C1 segment of cervical spinal cord (tissue), 14 donors: Measurements from ENCODE around the gene PARD6B.
"Not testable (repeated sequence)": the region's sequence is repeated elsewhere in the genome, so short reads cannot be mapped to it uniquely, and the experiment has no call there.

Experiments used
- DNase-seq, 14 donors: peaks; one replicate each; lab custom pipeline; 2025; lab: John Stamatoyannopoulos, UW

The PARD6B gene, protein sequence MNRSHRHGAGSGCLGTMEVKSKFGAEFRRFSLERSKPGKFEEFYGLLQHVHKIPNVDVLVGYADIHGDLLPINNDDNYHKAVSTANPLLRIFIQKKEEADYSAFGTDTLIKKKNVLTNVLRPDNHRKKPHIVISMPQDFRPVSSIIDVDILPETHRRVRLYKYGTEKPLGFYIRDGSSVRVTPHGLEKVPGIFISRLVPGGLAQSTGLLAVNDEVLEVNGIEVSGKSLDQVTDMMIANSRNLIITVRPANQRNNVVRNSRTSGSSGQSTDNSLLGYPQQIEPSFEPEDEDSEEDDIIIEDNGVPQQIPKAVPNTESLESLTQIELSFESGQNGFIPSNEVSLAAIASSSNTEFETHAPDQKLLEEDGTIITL

DNA sequence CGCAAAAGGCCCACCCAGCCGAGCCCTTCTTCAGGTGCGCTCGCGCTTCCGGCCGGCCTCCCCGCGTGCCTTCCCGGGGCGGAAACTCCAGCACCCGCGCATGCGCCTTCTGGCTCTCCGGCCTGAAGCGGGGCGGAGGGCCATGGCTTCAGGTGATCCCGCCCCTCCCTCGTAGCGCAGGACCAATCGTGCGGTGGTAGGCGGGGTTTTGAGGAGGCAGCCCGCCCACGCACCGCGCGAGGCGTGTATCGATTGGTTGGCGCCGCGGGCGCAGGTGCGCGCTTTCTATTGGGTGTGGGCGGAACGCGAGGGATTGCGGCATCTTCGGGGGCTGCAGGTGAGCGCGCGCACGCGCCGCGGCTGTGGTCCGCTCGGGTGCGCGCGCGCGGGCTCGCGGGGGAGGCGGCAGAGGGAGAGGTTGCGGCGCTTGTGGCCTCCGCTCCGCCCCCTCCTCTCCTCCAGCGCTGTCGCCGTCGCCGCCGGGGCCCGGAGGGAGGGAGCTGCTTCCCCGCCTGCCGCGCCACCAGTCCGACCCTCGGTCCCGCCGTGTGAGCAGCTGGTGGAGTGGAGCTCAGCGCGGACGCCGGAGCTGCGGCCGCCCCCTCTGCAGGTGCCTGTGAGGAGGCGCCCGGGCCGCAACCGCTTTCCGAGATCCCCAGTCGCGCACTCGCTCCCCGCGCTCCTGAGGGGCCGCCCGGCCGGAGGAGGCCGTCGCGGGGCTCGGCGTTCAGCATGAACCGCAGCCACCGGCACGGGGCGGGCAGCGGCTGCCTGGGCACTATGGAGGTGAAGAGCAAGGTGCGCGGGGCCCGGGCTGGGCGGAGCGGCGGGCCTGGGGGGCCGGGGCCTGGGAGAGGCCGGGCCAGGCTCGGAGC, at the start of gene PARD6B:
Gene PARD6B (plus strand): TSS at position 526 of the 875 bp plus-strand sequence. CDS start 207 bp downstream, at position 733.
- peak; percentile 57 to 99 (median 90) for DNase-seq

DNA sequence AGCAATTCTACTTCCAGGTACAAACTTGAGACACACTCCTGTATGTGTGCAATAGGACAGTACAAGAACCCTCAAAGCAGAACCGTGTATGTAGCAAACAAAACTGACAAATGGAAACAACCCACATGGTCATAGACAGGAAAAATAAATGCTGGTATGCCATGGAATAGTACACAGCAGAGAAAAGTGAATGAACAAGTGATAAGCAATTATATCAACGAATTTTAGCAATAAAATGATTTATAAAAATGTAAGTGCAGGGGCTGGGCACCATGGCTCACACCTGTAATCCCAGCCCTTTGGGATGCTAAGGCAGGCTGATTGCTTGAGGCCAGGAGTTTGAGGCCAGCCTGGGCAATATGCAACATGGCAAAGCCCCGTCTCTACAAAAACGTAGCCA, 49.3 kb upstream of the PARD6B start:
- DNase-seq = no peak

DNA sequence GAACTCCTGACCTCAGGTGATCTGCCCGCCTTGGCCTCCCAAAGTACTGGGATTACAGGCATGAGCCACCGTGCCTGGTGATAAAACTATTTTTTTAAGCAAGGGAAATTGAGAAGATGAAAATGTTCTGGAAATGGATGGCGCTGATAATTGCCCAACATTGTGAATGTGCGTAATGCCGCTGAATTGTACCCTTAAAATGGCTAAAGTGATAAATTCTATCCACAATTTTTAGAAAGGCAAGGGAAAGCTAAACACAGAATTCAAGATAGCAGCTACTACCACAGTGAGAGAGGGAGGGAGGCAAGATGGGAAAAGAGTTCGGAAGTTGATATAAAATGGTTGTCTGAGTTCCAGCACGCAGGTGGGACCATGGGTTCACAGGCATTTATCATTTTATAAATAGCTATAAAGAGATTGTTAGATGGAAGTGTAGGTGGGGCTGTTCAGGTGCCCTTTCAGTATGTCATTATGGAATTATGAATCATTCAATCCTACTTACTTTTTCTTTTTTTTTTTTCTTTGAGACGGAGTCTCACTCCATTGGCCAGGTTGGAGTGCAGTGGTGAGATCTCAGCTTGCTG, 48.3 kb upstream of the PARD6B start:
- no peak for DNase-seq

DNA sequence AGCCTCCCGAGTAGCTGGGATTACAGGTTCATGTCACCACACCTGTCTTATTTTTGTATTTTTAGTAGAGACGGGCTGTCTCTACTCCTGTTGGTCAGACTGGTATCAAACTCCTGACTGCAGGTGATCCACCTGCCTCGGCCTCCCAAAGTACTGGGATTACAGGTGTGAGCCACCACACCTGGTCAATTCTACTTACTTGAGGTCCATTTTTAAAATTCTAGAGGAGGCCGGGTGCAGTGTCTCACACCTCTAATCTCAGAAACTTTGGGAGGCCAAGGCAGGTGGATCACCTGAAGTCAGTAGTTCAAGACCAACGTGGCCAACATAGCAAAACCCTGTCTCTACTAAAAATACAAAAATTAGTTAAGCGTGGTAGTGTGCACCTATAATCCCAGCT, 47.8 kb upstream of the PARD6B start:
- DNase-seq = no peak

DNA sequence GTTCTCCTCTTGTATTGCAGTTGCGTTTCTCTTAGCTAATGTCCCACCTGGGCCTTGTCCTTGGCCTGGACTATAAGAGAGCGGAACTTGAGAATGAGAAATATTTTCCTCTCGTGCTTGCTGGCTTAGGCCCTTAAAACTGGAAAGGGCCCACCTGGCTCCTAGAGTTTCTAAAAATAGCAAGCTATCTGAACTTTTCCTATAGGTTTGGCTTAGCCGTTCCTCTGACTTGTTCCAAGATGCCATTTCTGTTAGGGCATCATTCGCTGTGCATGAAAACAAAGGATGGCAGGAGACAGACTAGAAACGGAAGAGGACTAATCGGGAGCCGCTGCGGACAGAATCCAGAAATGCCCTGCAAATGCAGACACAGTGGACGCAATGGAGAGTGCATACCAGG, 44.6 kb upstream of the PARD6B start:
- no peak for DNase-seq

DNA sequence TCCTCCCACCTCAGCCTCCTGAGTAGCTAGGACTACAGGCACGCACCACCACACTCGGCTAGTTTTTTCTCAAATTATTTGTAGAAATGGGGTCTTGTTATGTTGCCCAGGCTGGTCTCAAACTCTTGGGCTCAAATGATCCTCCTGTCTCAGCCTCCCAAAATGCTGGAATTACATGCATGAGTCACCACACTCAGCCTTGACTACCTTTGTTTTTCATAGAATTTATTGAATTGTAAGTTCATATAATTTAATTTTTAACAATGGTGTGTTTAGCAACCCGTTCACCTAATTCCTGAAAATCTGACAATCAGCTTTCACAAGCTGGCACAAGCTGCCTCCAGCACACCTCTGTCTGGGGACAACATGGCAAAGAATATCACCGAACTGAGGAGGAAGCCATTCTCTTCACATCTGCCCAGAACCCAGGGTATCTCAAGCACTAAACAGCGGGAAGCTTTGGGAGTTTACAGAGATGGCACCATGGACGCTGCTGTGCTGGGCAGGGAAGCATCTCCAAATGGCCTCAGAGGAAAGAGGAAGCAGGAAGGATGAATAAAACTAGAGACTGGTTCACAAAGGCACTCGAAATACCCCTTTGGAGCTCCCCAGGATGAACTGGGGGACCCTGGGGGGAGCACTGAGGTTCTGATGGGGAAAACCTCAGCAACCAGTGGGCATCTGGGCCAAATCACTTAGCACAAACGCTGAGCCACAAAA, 43.0 kb upstream of the PARD6B start:
- DNase-seq = no peak

DNA sequence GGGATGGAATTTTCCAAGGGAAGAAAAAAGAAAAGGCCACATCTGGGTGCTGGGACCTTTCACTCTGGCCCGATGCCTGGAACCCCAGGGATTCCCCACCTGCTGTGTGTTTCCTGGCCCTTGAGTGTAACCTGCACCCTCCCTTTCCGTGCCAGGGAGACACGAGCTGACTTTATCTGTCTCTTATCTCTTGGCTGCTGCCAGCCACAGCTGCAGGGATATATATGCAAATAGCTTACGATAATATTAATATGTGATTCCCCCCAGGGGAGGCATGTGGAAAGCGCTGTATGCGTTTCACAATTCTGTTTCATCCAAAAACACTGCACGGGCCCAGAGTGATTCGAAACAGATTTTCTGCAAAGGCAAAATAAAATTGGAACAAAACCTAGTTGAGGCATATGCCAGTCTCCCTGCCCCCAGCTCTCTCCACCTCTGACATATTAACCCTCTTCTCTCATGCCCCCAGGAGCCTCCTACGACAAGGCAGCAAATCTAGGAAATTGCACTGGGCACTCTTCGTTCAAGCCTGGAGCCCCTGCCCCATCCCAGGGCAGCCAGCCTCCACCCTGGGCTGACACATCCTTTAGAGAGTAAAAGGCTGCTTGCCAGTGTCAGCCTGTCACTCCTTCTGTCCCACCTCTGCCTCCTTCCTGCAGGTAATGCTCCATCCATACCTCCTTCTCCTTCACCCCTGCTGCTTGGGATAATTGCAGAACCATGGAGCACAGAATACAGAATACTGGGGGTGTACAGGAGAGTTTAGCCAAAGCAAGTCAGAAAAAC, 41.3 kb upstream of the PARD6B start:
- no peak for DNase-seq

DNA sequence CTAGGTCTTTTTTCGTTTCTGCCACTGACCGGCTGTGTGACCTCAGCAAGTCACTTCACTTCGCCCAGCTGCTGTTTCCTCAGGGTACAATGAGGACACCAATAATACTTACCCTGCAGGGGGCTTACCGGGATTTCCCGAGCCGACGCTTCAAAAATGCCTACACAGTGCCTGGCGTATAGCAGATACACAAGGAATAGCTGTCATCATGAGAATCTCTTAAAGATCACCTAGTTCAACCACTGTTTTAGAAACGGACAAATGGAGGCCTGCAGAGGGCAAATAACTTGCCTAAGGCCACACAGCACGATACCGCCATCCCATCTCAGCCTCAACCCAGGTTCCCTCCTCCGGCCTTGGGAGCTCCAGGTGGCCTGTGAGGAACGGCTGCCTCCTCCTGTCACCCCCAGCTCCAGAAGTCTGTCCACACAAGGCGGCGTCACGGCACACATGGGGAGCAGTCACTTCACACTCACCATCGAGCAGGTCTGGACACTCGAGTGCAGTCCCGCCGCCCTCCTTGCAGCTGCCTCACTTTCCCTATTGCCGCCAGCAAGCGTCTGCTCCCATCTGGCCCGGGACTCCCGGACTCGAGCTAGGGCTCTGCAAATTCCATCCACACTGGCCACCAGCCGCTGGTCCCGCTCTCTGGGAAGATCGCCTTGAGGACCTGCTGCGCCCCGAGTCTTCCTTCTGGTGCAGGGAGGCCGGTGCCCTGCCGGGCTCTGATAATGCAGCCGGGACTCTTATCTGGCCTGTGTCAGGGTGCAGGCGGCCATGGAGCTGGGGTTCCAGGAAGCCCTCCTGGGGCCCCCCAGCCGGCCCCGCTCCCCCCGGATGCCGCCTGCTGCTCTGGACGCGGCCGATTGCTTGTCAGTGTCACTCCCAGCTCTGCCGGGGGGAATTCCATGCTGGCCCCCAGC, 40.5 kb upstream of the PARD6B start, which contains the start of gene RIPOR3:
Gene RIPOR3 (minus strand): TSS at position 893 of the 923 bp plus-strand sequence. CDS start 414 bp downstream, at position 479.
- peak in 3 of 14 donors; percentile 5 to 51 (median 25) for DNase-seq

DNA sequence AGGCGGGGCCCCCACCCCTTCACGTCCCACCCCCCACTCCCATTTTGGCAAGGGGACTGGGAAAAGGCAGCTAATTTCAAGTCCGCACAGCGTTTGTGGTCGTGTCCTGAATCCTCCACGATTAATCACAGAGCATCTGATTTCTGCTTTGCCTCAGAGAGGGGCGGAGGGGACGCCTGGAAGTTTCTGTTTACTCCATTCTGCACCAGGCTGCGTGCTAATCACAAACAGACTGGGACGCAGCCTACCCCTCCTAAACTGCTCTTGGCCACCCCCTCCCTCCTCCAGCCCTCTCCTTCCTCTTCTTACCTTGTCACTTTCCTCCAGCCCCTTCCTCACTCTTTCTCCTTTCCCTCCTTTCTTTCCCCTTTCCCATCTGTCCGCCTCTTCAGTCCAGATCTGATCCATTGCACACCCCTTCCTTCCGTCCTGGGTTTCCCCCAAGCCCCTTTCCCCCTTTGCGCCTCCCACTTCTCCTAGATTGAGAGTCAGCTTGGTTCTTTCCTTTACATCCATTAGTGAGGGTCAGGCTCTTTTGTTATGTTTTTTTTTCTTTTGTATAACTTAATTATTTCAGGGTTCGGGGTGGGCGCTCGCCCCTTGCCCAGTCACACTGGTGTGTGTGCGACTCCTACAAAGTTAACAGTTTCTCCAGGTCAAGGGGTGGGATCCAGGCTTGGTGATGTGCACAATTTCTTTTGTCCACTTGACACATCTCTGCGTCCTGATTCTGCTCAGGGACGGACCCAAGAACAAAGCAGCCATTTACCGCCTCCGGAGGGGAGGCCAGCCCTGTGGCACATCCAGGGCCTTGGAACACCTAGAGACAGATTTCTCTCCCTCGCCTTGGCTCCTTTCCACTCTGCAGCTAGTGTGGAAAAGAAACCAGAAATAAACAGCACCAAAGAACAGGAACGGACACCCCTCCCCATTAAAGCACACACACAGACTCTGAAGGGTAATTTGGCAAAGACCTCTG, 39.5 kb upstream of the PARD6B start:
- peak in 4 of 14 donors; percentile 1 to 51 (median 21) for DNase-seq

DNA sequence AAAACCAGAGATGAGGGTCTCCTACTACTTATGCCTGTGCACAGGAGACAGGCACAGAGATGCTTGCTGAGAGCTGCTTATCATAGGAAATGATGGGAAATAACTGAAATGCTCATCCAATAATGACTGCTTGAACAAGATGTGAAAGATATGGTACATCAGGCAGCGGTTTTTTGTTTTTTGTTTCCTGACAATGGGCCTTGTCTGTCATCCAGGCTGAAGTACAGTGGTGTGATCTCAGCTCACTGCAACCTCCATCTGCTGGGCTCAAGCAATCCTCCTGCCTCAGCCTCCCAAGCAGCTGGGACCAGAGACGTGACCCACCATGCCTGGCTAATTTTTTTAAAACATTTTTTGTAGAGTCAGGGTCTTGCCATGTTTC, 38.8 kb upstream of the PARD6B start:
- DNase-seq = peak in 1 of 14 donors; percentile 5

DNA sequence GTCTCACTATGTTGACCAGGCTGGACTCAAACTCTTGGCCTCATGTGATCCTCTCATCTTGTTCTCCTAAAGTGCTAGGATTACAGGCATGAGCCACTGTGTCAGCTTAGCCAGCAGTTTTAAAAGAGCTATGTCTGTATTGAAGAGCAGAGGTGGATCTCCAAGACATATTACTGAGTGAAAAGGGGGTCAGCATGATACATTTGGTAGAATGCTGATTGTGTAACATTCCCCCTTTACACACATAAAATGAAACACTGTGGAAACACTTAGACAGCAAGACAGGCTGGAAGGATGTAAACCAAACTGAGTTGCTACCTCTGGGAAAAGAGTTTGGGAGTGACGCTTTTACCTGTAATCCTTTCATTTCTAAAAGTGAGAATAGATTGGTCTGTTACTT, 38.4 kb upstream of the PARD6B start:
- DNase-seq = no peak

DNA sequence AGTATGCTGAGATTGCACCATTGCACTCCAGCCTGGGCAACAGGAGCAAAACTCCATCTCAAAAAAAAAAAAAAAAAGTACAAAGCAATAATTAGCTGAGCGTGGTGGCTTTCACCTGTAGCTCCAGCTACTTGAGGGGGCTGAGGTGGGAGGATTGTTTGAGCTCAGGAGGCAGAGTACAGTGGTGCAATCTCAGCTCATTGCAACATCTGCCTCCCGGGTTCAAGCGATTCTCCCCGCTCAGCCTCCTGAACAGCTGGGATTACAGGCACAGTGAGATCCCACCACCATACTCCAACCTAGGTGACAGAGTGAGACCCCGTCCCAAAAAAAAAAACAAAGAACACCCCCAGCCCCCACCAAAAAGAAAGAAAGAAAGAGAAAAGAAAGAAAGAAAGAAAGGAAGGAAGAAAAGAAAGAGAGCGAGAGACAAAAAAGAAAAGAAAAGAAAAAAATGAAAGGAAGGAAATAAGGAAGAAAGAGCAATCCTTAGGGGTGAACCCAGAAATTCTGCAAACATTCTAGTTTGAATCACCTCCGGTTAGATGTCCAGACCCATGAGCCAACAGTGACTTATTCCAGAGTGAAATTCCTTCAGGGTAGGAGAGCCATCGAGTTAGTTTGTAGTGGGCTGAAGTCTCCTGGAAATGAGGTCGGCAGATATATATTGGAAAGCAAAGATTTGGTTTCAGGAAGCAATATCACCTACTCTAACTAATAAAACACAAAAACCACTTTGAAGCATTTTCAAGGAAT, 36.8 kb upstream of the PARD6B start:
- DNase-seq = no peak

DNA sequence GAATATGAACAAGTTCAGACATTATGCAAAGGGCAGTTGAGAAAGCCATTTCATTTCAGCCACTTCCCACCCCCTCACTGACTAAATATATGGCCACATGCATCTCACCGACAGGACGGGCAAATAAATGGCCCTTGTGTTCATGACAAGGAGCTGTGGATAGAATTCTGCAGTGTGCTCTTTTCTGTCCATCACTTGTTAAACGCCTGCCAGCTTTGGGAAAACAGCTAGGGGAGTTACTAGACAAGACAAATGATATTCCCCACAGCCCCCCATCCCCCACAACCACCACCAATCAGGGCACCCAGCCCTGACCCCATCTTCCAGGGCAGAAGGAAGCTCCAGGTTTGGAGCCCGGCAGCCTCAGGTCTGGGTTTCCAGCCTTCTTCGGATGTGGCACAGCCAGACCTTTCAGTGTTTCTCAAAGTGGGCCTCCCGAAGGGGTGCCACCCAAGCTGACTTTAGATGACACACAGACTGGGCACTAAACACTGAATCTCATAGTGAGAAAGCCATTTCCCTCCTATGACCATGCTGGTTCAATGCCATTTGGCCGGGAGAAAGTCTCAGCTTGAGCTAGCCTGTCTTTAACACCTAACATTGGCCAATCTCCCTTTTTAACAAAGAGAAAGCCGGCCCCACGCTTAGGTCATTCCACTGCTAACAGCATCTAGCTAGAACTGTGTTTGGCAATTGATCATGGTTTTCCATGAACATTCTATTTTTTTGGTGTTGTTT, 36.1 kb upstream of the PARD6B start:
- peak in 7 of 14 donors; percentile 4 to 57 (median 37) for DNase-seq

DNA sequence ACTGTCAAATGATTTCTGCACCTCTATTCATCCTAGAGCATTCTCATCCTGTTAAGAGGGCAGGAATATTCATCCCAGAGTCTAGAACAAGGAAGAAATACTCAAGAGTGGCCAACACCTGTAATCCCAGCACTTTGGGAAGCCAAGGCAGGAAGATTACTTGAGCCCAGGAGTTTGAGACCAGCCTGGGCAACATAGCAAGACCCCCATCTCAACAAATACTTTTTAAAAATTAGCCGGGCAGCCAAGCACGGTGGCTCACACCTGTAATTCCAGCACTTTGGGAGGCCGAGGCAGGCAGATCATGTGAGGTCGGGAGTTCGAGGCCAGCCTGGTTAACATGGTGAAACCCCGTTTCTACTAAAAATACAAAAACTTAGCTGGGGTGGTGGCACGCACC, 33.1 kb upstream of the PARD6B start:
- DNase-seq = not testable (repeated sequence)

DNA sequence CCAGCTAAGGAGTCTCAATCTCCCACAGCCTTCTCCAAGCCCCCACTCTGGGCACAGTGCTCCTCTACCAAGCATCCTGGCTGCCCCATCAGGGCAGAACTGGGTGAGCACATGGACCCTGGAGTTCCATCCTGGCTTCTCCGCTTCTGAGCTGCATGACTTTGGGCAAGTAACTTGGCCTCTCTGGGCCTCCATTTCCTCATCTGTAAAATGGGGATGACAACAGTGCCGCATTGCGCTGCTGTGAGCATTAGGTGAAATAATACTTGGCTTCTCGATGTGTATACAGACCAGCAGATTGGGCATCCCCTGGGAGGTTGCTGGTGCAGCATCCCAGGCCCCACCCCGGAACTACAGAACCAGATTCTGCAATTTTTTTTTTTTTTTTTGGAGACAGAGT, 31.7 kb upstream of the PARD6B start:
- DNase-seq = no peak

DNA sequence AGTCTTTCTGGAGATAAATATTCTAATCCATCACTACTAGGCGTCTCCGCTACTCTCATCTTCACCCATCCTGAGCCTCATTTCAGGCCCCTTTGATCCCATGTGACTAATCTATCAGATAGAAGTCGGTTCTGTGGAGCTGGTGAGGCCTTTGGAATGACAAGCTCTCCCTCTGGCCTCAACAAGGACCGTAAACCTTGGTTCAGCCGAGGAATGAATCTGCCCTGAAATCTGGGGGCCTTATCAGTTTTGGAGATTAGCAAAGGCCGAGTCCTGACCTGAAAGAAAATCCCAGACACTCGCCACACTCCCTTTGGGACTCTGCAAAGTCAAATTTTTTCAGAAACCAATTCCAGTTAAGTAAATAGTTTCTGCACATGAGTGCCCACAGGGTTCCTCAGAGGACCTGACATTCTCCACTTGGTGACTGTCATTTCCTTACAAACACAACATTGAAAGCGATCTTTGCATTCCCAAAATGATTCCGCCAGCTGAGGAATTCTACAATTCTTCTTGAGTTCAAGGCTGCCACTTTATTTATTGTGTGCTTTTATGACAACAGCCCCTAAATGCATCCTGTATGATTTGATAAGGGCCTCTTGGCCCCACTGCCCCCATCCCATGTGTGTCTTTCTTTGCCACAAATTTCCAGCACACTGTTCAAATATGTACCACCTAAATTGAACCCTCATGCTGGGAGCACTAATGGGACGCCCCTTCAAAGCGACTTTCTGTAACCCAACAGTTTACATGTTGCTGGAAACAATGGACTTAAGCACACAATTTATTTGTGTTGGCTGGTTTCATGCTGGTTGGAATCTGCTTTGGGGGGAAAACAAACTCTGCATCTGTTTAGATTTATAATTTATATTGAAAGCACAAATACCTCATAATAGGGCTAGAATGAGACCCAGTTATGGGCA, 30.1 kb upstream of the PARD6B start:
- DNase-seq = no peak
